IMR-90 (cell line): Measurements from ENCODE around the gene PRKD1. TPM values are rescaled to one million over a fixed set of nuclear protein-coding genes. Genes with fewer than 3 reads are reported as not detected.

Experiments
- ATAC-seq: fragments of 200-7000 bp; cut with Tn5 transposase; 2 replicates; pipeline ENCODE4 v1.9.1; 2020; ENCODE audit warnings: low read depth, mild to moderate bottlenecking, moderate library complexity
- BruUV-seq: library from RNA; stranded (reverse); fragments of 400-500 nt; replicated peaks from 2 replicates; lab custom pipeline; 2021; lab: Mats Ljungman, UMichigan
- CTCF ChIA-PET: fragments of 300-600 bp; formaldehyde crosslinking; extraction: SDS; loops from one replicate; lab custom pipeline; 2021; ENCODE audit warnings: antibody characterized with exemption; lab: Yijun Ruan, JAX
- POLR2A ChIA-PET: fragments of 300-600 bp; sonication (Branson Sonifier 250); formaldehyde crosslinking; loops from one replicate; lab custom pipeline; 2022; ENCODE audit warnings: antibody characterized with exemption; ENCODE audit not compliant: unreplicated experiment; lab: Charles Lee
- DNase-seq: peaks from one replicate; pipeline ENCODE4 v3.0.0; 2013
- H2AFZ ChIP-seq: replicated peaks from 2 replicates; pipeline ENCODE3; 2013; ENCODE audit warnings: low read length, mild to moderate bottlenecking; ENCODE audit not compliant: poor library complexity
- H2AK5ac ChIP-seq: 2 replicates; pipeline ENCODE4 v1.6.1; 2013; ENCODE audit warnings: low read depth, low read length, inconsistent platforms
- H2AK9ac ChIP-seq: replicated peaks from 2 replicates; pipeline ENCODE3; 2013; ENCODE audit warnings: mild to moderate bottlenecking, low read depth, low read length, moderate library complexity; ENCODE audit not compliant: poor library complexity
- H2BK120ac ChIP-seq: 2 replicates; pipeline ENCODE4 v1.6.1; 2013; ENCODE audit warnings: low read depth, low read length, inconsistent platforms
- H2BK15ac ChIP-seq: 3 replicates; pipeline ENCODE4 v1.6.1; 2013; ENCODE audit warnings: low read depth, low read length, inconsistent platforms
- H2BK20ac ChIP-seq: 2 replicates; pipeline ENCODE4 v1.6.1; 2013; ENCODE audit warnings: low read depth, mild to moderate bottlenecking, inconsistent platforms, low read length, moderate library complexity
- H2BK5ac ChIP-seq: 2 replicates; pipeline ENCODE4 v1.6.1; 2013; ENCODE audit warnings: mild to moderate bottlenecking, low read depth, low read length, inconsistent platforms; ENCODE audit not compliant: poor library complexity, severe bottlenecking
- H3K14ac ChIP-seq: replicated peaks from 2 replicates; pipeline ENCODE4 v1.6.1; 2013; ENCODE audit warnings: low read depth, low read length, inconsistent platforms
- H3K18ac ChIP-seq: 2 replicates; pipeline ENCODE4 v1.6.1; 2013; ENCODE audit warnings: low read depth, low read length, control low read depth
- H3K23ac ChIP-seq: 2 replicates; pipeline ENCODE4 v1.6.1; 2013; ENCODE audit warnings: low read depth, low read length, inconsistent platforms
- H3K27ac ChIP-seq: 2 replicates; pipeline ENCODE4 v1.5.1; 2013; ENCODE audit warnings: mild to moderate bottlenecking, control low read depth, low read length; ENCODE audit not compliant: insufficient read depth
- H3K27me3 ChIP-seq: 2 replicates; pipeline ENCODE4 v1.6.1; 2013; ENCODE audit warnings: low read length; ENCODE audit not compliant: control insufficient read depth, insufficient read depth
- H3K36me3 ChIP-seq: 2 replicates; pipeline ENCODE4 v1.6.1; 2013; ENCODE audit warnings: low read length, mixed read lengths; ENCODE audit not compliant: control insufficient read depth, insufficient read depth
- H3K4ac ChIP-seq: 2 replicates; pipeline ENCODE4 v1.6.1; 2013; ENCODE audit warnings: low read depth, low read length, inconsistent platforms
- H3K4me1 ChIP-seq: 2 replicates; pipeline ENCODE4 v1.6.1; 2013; ENCODE audit warnings: low read length, mixed read lengths; ENCODE audit not compliant: control insufficient read depth, insufficient read depth
- H3K4me2 ChIP-seq: 2 replicates; pipeline ENCODE4 v1.6.1; 2013; ENCODE audit warnings: low read depth, mild to moderate bottlenecking, control low read depth, low read length, moderate library complexity
- H3K4me3 ChIP-seq: 2 replicates; pipeline ENCODE4 v1.5.1; 2013; ENCODE audit warnings: low read depth, mild to moderate bottlenecking, control low read depth, low read length, moderate library complexity; ENCODE audit not compliant: insufficient read depth
- H3K56ac ChIP-seq: 2 replicates; pipeline ENCODE4 v1.6.1; 2013; ENCODE audit warnings: low read length, inconsistent platforms; ENCODE audit not compliant: insufficient read depth; ENCODE audit errors: extremely low read depth
- H3K79me1 ChIP-seq, 2 experiments: 2 replicates each; pipeline ENCODE4 v1.6.1; 2013; ENCODE audit warnings: low read length in 2 of 2, inconsistent platforms in 1 of 2, low read depth in 1 of 2
- H3K9ac ChIP-seq: 2 replicates; pipeline ENCODE4 v1.6.1; 2013; ENCODE audit warnings: low read depth, low read length, control low read depth
- H3K9me1 ChIP-seq: 2 replicates; pipeline ENCODE4 v1.6.1; 2013; ENCODE audit warnings: low read length, inconsistent platforms; ENCODE audit not compliant: insufficient read depth
- H3K9me3 ChIP-seq: 2 replicates; pipeline ENCODE4 v1.6.1; 2013; ENCODE audit warnings: low read length; ENCODE audit not compliant: control insufficient read depth, insufficient read depth
- H4K20me1 ChIP-seq: 2 replicates; pipeline ENCODE4 v1.6.1; 2013; ENCODE audit warnings: low read length, inconsistent platforms; ENCODE audit not compliant: insufficient read depth
- H4K5ac ChIP-seq: 2 replicates; pipeline ENCODE4 v1.6.1; 2013; ENCODE audit warnings: mild to moderate bottlenecking, low read depth, low read length, control low read depth
- H4K8ac ChIP-seq, 2 experiments: 2 replicates each; pipeline ENCODE4 v1.6.1; 2013; ENCODE audit warnings: low read depth in 2 of 2, low read length in 2 of 2, control low read depth in 1 of 2, inconsistent platforms in 1 of 2
- H4K91ac ChIP-seq: 2 replicates; pipeline ENCODE4 v1.6.1; 2013; ENCODE audit warnings: low read depth, low read length, inconsistent platforms; ENCODE audit not compliant: insufficient read depth
- ELK1 ChIP-seq: fragments of 150-350 bp; IDR thresholded peaks from 2 replicates; pipeline ENCODE4 v1.6.1; 2016; ENCODE audit warnings: low read depth, mild to moderate bottlenecking, low read length, moderate library complexity, borderline replicate concordance
- POLR2A ChIP-seq: IDR thresholded peaks from 2 replicates; pipeline ENCODE4 v1.6.1; 2012; ENCODE audit warnings: mild to moderate bottlenecking, low read depth, low read length
- RCOR1 ChIP-seq: IDR thresholded peaks from 2 replicates; pipeline ENCODE4 v1.6.1; 2012; ENCODE audit warnings: mild to moderate bottlenecking, low read length, improper control_type of control experiment; ENCODE audit not compliant: insufficient replicate concordance
- RFX5 ChIP-seq: IDR thresholded peaks from 2 replicates; pipeline ENCODE4 v1.8.0; 2012; ENCODE audit warnings: low read depth, mild to moderate bottlenecking, low read length, moderate library complexity
- WGBS, 2 experiments: methylation state at CpG; one replicate each; pipeline versions ENCODE4 v1.1.5 to v1.1.7; 2013; ENCODE audit warnings: missing lambda C conversion rate in 2 of 2; ENCODE audit not compliant: insufficient read length in 1 of 2; ENCODE audit errors: extremely low coverage in 2 of 2; 5-methylcytosine and 5-hydroxymethylcytosine counted together
- dilution Hi-C: fragments of 300-500 bp; cut with HindIII; formaldehyde crosslinking; loops from one replicate; pipeline ENCODE4 v1.14.3; 2018; ENCODE audit warnings: low sequenced_read_pairs; ENCODE audit not compliant: unreplicated experiment
- in situ Hi-C: fragments of 300-500 bp; cut with MboI; formaldehyde crosslinking; loops from 3 replicates; pipeline ENCODE4 v1.14.3; 2019; ENCODE audit warnings: low sequenced_read_pairs, inconsistent platforms, mixed read lengths
- intact Hi-C: fragments of 100-400 bp; cut with micrococcal nuclease; formaldehyde crosslinking; loops from 2 replicates; pipeline ENCODE4 v1.10.0; 2022
- polyA plus RNA-seq, 3 experiments: library from polyadenylated mRNA; depleted of rRNA; stranded (reverse); fragments of >200 nt; gene quantifications; 2 replicates each; pipeline ENCODE4 v1.2.3, GENCODE V29; 2012; ENCODE audit warnings: low replicate concordance in 1 of 3
- total RNA-seq: library from RNA; depleted of rRNA; stranded (reverse); fragments of >200 nt; gene quantifications from 2 replicates; pipeline ENCODE4 v1.2.3, GENCODE V29; 2012

PRKD1 gene
- total and polyA plus RNA-seq, 2 of the 4 experiments (the other 2 are of a cell fraction) = 12.9 to 14.2 TPM

DNA sequence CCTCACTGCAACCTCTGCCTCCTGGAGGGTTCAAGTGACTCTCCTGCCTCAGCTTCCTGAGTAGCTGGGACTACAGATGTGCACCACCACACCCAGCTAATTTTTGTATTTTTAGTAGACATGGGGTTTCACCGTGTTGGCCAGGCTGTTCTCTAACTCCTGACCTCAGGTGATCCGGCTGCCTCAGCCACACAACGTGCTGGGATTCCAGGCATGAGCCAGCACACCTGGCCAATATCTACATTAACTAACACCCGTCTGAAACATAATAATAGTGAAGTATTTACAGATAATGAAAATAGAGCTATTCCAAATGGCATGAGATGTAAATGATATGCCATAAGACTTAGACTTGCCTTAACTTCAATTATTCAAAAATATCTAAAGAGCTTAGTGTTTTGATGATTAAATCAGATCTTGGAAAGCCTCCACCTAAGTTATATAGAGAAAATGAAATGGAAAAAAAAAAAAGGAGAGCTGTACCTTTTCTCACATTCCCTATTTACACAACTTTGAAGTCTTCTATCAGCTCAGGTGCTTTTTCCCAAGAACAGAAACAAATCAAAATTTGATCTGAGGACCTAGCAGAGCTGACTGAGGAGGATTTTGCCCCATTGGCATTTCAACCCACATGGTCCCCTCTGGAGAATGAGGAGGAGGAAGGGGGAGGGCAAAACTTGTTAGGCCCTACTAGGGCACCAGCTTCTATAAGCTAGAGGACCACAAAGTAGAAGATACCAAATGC lies 309.2 kb downstream of the PRKD1 start:
- H3K4me2 ChIP-seq = no peak overlapping the region
- intact Hi-C loops = no loop called here

More for the DNA sequence above, 309.2 kb downstream of the PRKD1 start:
- BruUV-seq = no TSS peak
- Histone ChIP-seq H3K18ac (no peak overlapping the region), H2BK120ac (no peak overlapping the region), H4K91ac (no peak overlapping the region), H3K79me1 (no peaks in the 10 kb centered on the region), H3K56ac (no peak overlapping the region), H2BK5ac (no peak overlapping the region), H3K14ac (no peak overlapping the region), H3K4me1 (no peaks in the 10 kb centered on the region), H3K4ac (no peak overlapping the region), H4K5ac (no peak overlapping the region), H2AFZ (no peak overlapping the region), H2AK9ac (no peak overlapping the region), H3K9me1 (no peaks in the 10 kb centered on the region), H3K27ac (no peak overlapping the region), H3K9me3 (no peaks in the 10 kb centered on the region; the same call in 1 of the 2 replicates), H2BK20ac (no peak overlapping the region), H3K23ac (no peak overlapping the region), H3K36me3 (peaks cover 5% of the 10 kb centered on the region), H3K9ac (no peak overlapping the region), H2BK15ac (no peak overlapping the region), H4K8ac (no peak overlapping the region), H2AK5ac (no peak overlapping the region), H3K27me3 (no peaks in the 10 kb centered on the region), H3K4me3 (no peak overlapping the region), H4K20me1 (no peaks in the 10 kb centered on the region)
- no CpG with 5 or more reads among the region's 4 CpGs for WGBS, 2 experiments
- in situ Hi-C loops (no loop called here), dilution Hi-C loops (no loop called here)
- ChIA-PET CTCF (interaction anchor here (0.6 kb wide), 1 partner anchor 13 kb away, joined by 3 read pairs; no protein-coding TSS in a partner anchor), POLR2A (no interaction called here)
- ATAC-seq = no peak
- TF ChIP-seq RCOR1 = no peak
- TF ChIP-seq RFX5 = no peak
- no peak for TF ChIP-seq POLR2A
- TF ChIP-seq ELK1 = no peak
- DNase-seq = no peak
